ENCODE measurements around the gene CTNNAL1. TPM values are rescaled to one million over a fixed set of nuclear protein-coding genes. Genes with fewer than 3 reads are reported as not detected.

The CTNNAL1 gene
- total and polyA plus RNA-seq, 10 donors = 14.6 to 43.2 (median 36.3) TPM

GRCh38 chr9:109035684-109036423 lies 22.6 kb upstream of the CTNNAL1 start:
- Histone ChIP-seq H3K36me3 (peaks cover 0 to 99% (median 30%) of the 10 kb centered on the region in 6 donors), H3K27me3 (replicated peaks in 1 of 7) (no peaks in the 10 kb centered on the region), H3K27ac (peak overlapping the region in 7 of 8 donors; percentile 1 to 61 (median 45)), H3K9me3 (peaks cover 0 to 3% (median 0%) of the 10 kb centered on the region in 8 donors), H3K4me3 (no peak overlapping the region), H3K4me1 (peaks cover 0 to 15% (median 2%) of the 10 kb centered on the region in 6 donors)
- WGBS, 5 donors = 57 to 80% (median 70%) methylated on average over 2 of the region's 2 CpGs
- DNase-seq = no peak
- TF ChIP-seq POLR2A (IDR thresholded peaks at IDR 0.05) (no peak), POLR2AphosphoS5 (IDR thresholded peaks at IDR 0.05) (no peak), CTCF (IDR thresholded peaks at IDR 0.05 in 8 of 11, conservative IDR thresholded peaks at IDR 0.05 in 3 of 11) (no peak)
- intact Hi-C loops (cut with DNase I; ENCODE audit: low total_unique reads) = no loop called here

- Histone ChIP-seq H3K9me3 (no peaks in the 10 kb centered on the region), H3K27me3 (replicated peaks in 1 of 7) (no peaks in the 10 kb centered on the region), H3K4me1 (peaks cover 0 to 15% (median 2%) of the 10 kb centered on the region in 6 donors), H3K36me3 (peaks cover 0 to 98% (median 28%) of the 10 kb centered on the region in 6 donors), H3K27ac (no peak overlapping the region), H3K4me3 (no peak overlapping the region)
- intact Hi-C loops (cut with DNase I; ENCODE audit: low total_unique reads) = no loop called here
- no peak for TF ChIP-seq POLR2AphosphoS5 (IDR thresholded peaks at IDR 0.05)
- no peak for TF ChIP-seq CTCF (IDR thresholded peaks at IDR 0.05 in 8 of 11, conservative IDR thresholded peaks at IDR 0.05 in 3 of 11)
- TF ChIP-seq POLR2A (IDR thresholded peaks at IDR 0.05) = no peak
- DNase-seq = no peak
- 88 to 96% (median 95%) methylated on average over 6 of the region's 6 CpGs for WGBS, 5 donors
Measured at GRCh38 chr9:109033941-109034700, 20.8 kb upstream of the CTNNAL1 start.

DNA sequence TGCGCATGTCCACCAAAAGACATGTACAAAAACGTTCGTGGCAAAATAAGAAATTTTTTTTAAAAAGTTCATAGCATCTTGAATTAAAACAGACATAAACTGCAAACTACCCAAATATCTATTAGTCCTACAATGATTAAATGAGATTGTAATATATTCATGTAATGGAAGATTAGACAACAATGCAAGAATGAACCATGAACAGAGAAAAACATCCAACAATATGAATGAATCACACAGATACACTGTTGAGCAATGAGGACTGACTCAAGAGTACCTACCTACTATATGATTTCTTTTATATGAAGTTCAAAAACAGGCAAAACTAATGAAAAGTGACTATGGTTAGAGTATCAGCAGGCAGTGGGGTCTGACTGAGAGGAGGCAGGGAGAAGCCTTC lies 17.9 kb upstream of the CTNNAL1 start:
- Histone ChIP-seq H3K4me3 (no peak overlapping the region), H3K27ac (no peak overlapping the region), H3K27me3 (replicated peaks in 1 of 7) (no peaks in the 10 kb centered on the region), H3K9me3 (no peaks in the 10 kb centered on the region), H3K36me3 (peaks cover 0 to 95% (median 22%) of the 10 kb centered on the region in 6 donors), H3K4me1 (peaks cover 0 to 12% (median 2%) of the 10 kb centered on the region in 6 donors)
- intact Hi-C loops (cut with DNase I; ENCODE audit: low total_unique reads) = no loop called here
- TF ChIP-seq POLR2AphosphoS5 (IDR thresholded peaks at IDR 0.05) (no peak), CTCF (IDR thresholded peaks at IDR 0.05 in 8 of 11, conservative IDR thresholded peaks at IDR 0.05 in 3 of 11) (no peak), POLR2A (IDR thresholded peaks at IDR 0.05) (no peak)
- WGBS, 5 donors = 93 to 98% (median 94%) methylated on average over 3 of the region's 3 CpGs
- no peak for DNase-seq

DNA sequence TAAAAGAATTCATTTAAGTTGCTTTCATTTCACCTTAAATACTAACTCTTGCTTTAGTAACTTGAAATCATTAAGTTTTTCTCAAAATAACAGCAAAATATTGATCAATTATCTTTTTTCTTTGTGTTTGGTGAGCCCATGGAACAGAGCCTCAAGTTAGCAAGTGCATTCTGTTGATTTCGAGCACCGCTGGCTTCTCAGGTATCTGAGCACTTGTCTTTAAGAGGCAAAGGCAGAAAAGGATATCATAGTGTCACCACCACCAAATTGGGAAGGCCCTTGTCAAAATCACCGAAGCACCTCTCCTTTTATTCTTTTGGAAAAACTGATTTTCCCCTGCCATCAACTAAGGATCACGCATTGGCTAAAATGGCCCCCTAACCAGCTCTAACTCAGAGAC lies 17.1 kb upstream of the CTNNAL1 start:
- Histone ChIP-seq H3K27ac (no peak overlapping the region), H3K4me3 (no peak overlapping the region), H3K36me3 (peaks cover 0 to 90% (median 19%) of the 10 kb centered on the region in 6 donors), H3K9me3 (no peaks in the 10 kb centered on the region), H3K4me1 (peaks cover 0 to 14% (median 0%) of the 10 kb centered on the region in 6 donors), H3K27me3 (replicated peaks in 1 of 7) (no peaks in the 10 kb centered on the region)
- TF ChIP-seq CTCF (IDR thresholded peaks at IDR 0.05 in 8 of 11, conservative IDR thresholded peaks at IDR 0.05 in 3 of 11) (no peak), POLR2A (IDR thresholded peaks at IDR 0.05) (no peak), POLR2AphosphoS5 (IDR thresholded peaks at IDR 0.05) (no peak)
- DNase-seq = no peak
- intact Hi-C loops (cut with DNase I; ENCODE audit: low total_unique reads) = no loop called here
- WGBS, 5 donors = 88 to 99% (median 96%) methylated on average over 4 of the region's 4 CpGs

All from spleen (tissue), 11 donors.